ENCODE measurements around the gene CREB3L1. TPM values are rescaled to one million over a fixed set of nuclear protein-coding genes. Genes with fewer than 3 reads are reported as not detected.
A peak's percentile ranks its signal among the peaks of the same experiment; 100 is the strongest.

CREB3L1 gene
- total RNA-seq, 1 donor from 2014 or later: 40.5 TPM

DNA sequence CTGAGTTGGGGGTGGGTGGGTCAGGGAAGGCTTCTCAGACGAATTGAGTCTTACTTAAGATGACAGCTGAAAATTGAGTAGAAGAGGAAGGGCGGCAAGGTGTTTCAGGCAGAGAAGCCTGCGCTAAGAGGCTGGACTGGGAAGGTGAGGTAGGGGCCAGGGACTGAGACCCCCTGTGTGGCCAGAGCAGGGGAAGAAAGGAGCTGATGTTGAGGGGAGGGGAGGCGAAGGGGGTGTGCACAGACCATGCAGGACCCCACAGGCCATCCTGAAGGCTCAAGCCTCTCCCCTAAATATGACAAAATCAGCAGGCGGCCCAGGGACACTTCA lies 40.6 kb upstream of the CREB3L1 start:
- no peaks in the 10 kb centered on the region for H3K27me3 ChIP-seq (ENCODE audit: low read depth)
- TF ChIP-seq, protein P1, sequence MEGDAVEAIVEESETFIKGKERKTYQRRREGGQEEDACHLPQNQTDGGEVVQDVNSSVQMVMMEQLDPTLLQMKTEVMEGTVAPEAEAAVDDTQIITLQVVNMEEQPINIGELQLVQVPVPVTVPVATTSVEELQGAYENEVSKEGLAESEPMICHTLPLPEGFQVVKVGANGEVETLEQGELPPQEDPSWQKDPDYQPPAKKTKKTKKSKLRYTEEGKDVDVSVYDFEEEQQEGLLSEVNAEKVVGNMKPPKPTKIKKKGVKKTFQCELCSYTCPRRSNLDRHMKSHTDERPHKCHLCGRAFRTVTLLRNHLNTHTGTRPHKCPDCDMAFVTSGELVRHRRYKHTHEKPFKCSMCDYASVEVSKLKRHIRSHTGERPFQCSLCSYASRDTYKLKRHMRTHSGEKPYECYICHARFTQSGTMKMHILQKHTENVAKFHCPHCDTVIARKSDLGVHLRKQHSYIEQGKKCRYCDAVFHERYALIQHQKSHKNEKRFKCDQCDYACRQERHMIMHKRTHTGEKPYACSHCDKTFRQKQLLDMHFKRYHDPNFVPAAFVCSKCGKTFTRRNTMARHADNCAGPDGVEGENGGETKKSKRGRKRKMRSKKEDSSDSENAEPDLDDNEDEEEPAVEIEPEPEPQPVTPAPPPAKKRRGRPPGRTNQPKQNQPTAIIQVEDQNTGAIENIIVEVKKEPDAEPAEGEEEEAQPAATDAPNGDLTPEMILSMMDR (IDR thresholded peaks at IDR 0.05): no peak
- intact Hi-C loops (cut with DNase I): no loop called here
- ATAC-seq (no peak), DNase-seq (peak; percentile 61)
- no peaks in the 10 kb centered on the region for H3K9me3 ChIP-seq
- peaks cover 31% of the 10 kb centered on the region for H3K4me1 ChIP-seq
- no peaks in the 10 kb centered on the region for H3K36me3 ChIP-seq
- peak overlapping the region; percentile 62 for H3K4me3 ChIP-seq
- peak overlapping the region; percentile 89 for H3K27ac ChIP-seq

DNA sequence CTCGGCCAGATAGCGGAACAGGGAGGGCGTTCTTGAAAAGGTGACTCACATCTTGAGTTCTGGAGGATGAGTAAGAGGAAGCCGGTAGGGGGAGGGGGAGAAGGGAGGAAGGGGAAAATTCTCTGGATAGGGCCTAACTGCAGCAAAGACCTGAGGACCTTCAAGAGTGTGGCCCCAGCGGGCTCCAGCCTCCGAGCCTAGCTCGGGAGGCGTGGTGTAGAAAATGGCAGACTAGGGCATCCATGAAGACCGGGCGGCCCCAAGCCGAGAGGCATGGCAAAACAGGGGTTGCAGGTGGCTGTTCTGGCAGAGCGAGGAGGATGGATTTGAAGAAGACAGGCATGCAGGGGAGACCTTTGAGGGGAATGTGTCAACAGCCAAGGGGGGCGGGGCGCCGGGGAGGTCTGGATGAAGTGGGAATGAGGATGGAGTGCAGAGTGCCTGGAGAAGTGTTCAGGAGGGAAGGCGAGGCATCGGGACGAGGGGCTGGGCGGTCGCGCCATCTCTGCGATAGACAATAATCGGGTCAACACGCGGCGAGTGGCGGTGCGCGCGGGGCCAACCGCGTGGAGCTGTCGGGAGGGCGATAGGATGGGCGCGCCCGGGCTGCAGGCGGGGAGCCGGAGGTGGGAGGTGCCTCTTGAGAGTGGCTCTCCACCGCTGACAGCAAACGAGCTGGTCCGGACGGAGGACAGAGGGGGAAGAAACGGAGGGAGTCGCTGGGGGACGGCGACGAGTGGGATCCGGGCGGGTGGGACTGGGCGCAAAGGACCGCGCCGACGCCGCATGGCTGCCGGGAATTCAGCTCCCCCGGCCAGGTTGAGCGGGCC lies 40.0 kb upstream of the CREB3L1 start:
- Histone ChIP-seq H3K4me1 (peaks cover 33% of the 10 kb centered on the region), H3K27me3 (ENCODE audit: low read depth) (no peaks in the 10 kb centered on the region), H3K27ac (peak overlapping the region; percentile 89), H3K4me3 (peak overlapping the region; percentile 62), H3K9me3 (no peaks in the 10 kb centered on the region), H3K36me3 (no peaks in the 10 kb centered on the region)
- peak; percentile 64 for DNase-seq
- intact Hi-C loops (cut with DNase I): no loop called here
- TF ChIP-seq, protein P1 (IDR thresholded peaks at IDR 0.05): no peak
- peak; percentile 54 to 66 for ATAC-seq

DNA sequence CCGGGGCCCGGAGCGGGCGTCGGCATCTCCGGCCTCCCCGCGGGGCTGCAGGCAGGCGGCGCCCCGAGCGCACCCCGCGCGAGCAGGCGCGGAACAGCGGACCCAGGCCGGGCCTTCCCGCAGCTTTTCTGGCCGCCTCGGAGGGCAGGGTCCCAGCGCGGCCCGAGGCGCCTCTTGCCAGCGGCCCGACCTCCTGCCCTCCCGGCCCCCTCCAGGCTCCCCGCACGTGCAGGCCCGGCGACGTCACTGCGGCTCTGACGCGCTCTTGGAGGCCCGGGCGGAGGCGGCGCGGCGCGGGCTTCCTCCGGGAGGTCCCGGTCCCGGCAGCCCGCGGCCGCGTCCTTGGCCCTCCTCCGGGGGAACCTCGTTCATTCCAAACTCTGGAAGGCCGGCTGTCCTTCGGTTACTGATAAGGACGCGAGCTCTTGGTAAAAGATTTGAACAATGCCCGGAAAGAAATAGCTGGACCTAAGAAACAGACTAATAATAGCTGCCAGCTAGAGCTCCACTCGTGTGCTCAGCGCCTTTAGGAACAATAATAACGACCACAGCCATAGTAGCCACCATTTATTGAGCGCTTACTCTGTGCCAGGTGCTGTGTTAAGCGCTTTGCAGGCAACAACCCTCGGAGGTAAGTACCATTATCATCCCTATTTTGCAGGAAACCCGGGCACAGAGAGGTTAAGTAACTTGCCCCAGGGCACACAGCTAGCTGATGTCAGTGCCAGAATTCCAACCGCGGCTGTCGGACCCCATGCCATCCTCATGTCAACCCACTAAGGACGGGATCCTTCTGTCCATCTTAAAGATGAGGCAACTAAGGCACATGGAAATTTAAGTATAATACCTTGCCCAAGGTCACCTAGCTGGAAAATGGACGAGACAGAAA lies 39.1 kb upstream of the CREB3L1 start:
- DNase-seq: peak; percentile 82
- Histone ChIP-seq H3K27me3 (ENCODE audit: low read depth) (no peaks in the 10 kb centered on the region), H3K9me3 (no peaks in the 10 kb centered on the region), H3K27ac (peak overlapping the region; percentile 89), H3K4me1 (peaks cover 40% of the 10 kb centered on the region), H3K4me3 (peak overlapping the region; percentile 62), H3K36me3 (no peaks in the 10 kb centered on the region)
- ATAC-seq: peak; percentile 72 to 76
- intact Hi-C loops (cut with DNase I): no loop called here
- TF ChIP-seq, protein P1 (IDR thresholded peaks at IDR 0.05): no peak

- H3K27ac ChIP-seq: peak overlapping the region; percentile 89
- ATAC-seq (peak; percentile 88 to 93), DNase-seq (peak; percentile 89)
- H3K36me3 ChIP-seq: no peaks in the 10 kb centered on the region
- H3K27me3 ChIP-seq (ENCODE audit: low read depth): no peaks in the 10 kb centered on the region
- H3K9me3 ChIP-seq: no peaks in the 10 kb centered on the region
- H3K4me3 ChIP-seq: peak overlapping the region; percentile 62
- H3K4me1 ChIP-seq: peaks cover 44% of the 10 kb centered on the region
- intact Hi-C loops (cut with DNase I): no loop called here
- TF ChIP-seq, protein P1 (IDR thresholded peaks at IDR 0.05): peak; percentile 99
Measured at GRCh38 chr11:46238967-46239800, 38.3 kb upstream of the CREB3L1 start.

GRCh38 chr11:46239801-46240061 lies 37.7 kb upstream of the CREB3L1 start:
- TF ChIP-seq, protein P1 (IDR thresholded peaks at IDR 0.05): no peak
- ATAC-seq (no peak), DNase-seq (no peak)
- intact Hi-C loops (cut with DNase I): loop anchor here (10.0 kb wide), 1 partner anchor 65 kb away; no protein-coding TSS in a partner anchor
- no peak overlapping the region for H3K4me3 ChIP-seq
- no peaks in the 10 kb centered on the region for H3K27me3 ChIP-seq (ENCODE audit: low read depth)
- H3K27ac ChIP-seq: peak overlapping the region; percentile 89
- H3K9me3 ChIP-seq: no peaks in the 10 kb centered on the region
- H3K36me3 ChIP-seq: no peaks in the 10 kb centered on the region
- H3K4me1 ChIP-seq: peaks cover 44% of the 10 kb centered on the region

Data from lower lobe of right lung (tissue), 2 donors.